Right lobe of liver (tissue), 6 donors: ENCODE results near the gene TBX1. TPM values are rescaled to one million over a fixed set of nuclear protein-coding genes. Genes with fewer than 3 reads are reported as not detected.

Source experiments
- ATAC-seq, 4 donors: fragments of 200-7000 bp; cut with Tn5 transposase; one replicate each; pipeline ENCODE4 v1.9.1; 2020; ENCODE audit warnings: mild to moderate bottlenecking in 4 of 4, moderate library complexity in 4 of 4
- DNase-seq, 3 donors: peaks; one replicate each; pipeline ENCODE4 v3.0.0-alpha.2; 2020
- H3K27ac ChIP-seq, 3 donors: fragments of 200-600 bp; one replicate each; pipeline ENCODE4 v1.8.0; 2022
- H3K27me3 ChIP-seq, 2 donors: fragments of 200-600 bp; one replicate each; pipeline ENCODE4 v1.8.0; 2022
- H3K36me3 ChIP-seq, 4 donors: fragments of 200-600 bp; sonication (generic) in 1 of 4; one replicate each; pipeline versions ENCODE4 v1.5.1 to v1.8.0; 2017 to 2022; ENCODE audit warnings: control low read depth in 1 of 4
- H3K4me1 ChIP-seq, 4 donors: fragments of 200-600 bp; sonication (generic) in 1 of 4; one replicate each; pipeline versions ENCODE4 v1.5.1 to v1.8.0; 2017 to 2022; ENCODE audit warnings: control low read depth in 1 of 4
- H3K4me3 ChIP-seq, 3 donors: fragments of 200-600 bp; one replicate each; pipeline ENCODE4 v1.8.0; 2022
- H3K9me3 ChIP-seq, 4 donors: fragments of 200-600 bp; sonication (generic) in 1 of 4; one replicate each; pipeline versions ENCODE4 v1.5.1 to v1.8.0; 2017 to 2022; ENCODE audit warnings: control low read depth in 1 of 4
- CTCF ChIP-seq, 4 donors: fragments of 200-600 bp in 3 of 4; fragments of 450-650 bp in 1 of 4; IDR thresholded peaks; one replicate each; pipeline versions ENCODE4 v1.5.1 to v1.8.0; 2016 to 2022; ENCODE audit warnings: antibody characterized with exemption in 4 of 4, mild to moderate bottlenecking in 2 of 4
- POLR2A ChIP-seq: fragments of 450-650 bp; IDR thresholded peaks from one replicate; pipeline ENCODE4 v1.6.1; 2017; ENCODE audit warnings: antibody characterized with exemption, mild to moderate bottlenecking
- WGBS: methylation state at CpG from one replicate; pipeline ENCODE4 v1.1.6; 2018; ENCODE audit warnings: low coverage, low lambda C conversion rate; ENCODE audit not compliant: insufficient coverage; ENCODE audit errors: missing lambda C conversion rate; 5-methylcytosine and 5-hydroxymethylcytosine counted together
- intact Hi-C, 2 donors: fragments of 100-400 bp; cut with DNase I; formaldehyde crosslinking; loops; one replicate each; pipeline versions ENCODE4 v1.11.2 to v1.14.1; 2022
- total RNA-seq, 6 experiments: library from RNA; depleted of rRNA in 2 of 6; stranded (reverse); fragments of >200 nt in 2 of 6; fragmentation: NEBNext Ultra II Directional in 3 of 6; extraction: Animal tissue kit (Norgen Biotek cat#: 25700) in 3 of 6; gene quantifications; one replicate each; pipeline versions ENCODE4 v1.1.0 to v1.2.4, GENCODE V29; 2016 to 2023
- donor health status: DM: no; HTN: yes; CAD: no.
- donor health status: DM: no; HTN: no; CAD: no.
- donor health status: DM: no; HTN: no; CAD: no.
- donor health status: DM: no; HTN: yes; CAD: no.
- donor health status: DM: no; HTN: yes; CAD: no.

TBX1 gene
- total RNA-seq, 6 experiments from 2014 or later = 0.24 to 0.37 (median 0.30) TPM; not detected in 2

GRCh38 chr22:19779011-19779421 is 18.4 kb downstream of the TBX1 start:
- intact Hi-C loops = no loop called here
- 90% methylated on average over 6 of the region's 10 CpGs for WGBS
- TF ChIP-seq CTCF (IDR thresholded peaks at IDR 0.05) (no peak), POLR2A (no peak)
- no peaks in the 10 kb centered on the region for H3K4me1 ChIP-seq
- ATAC-seq = no peak
- no peak for DNase-seq
- H3K27me3 ChIP-seq = no peaks in the 10 kb centered on the region
- no peak overlapping the region for H3K27ac ChIP-seq
- no peaks in the 10 kb centered on the region for H3K36me3 ChIP-seq
- H3K4me3 ChIP-seq = no peak overlapping the region
- H3K9me3 ChIP-seq = no peaks in the 10 kb centered on the region

GRCh38 chr22:19779685-19780268 is 19.2 kb downstream of the TBX1 start:
- H3K4me1 ChIP-seq = no peaks in the 10 kb centered on the region

GRCh38 chr22:19782533-19782932 is 22.0 kb downstream of the TBX1 start:
- H3K36me3 ChIP-seq = no peaks in the 10 kb centered on the region
- H3K4me3 ChIP-seq = no peak overlapping the region
- DNase-seq (no peak), ATAC-seq (no peak)
- no peak overlapping the region for H3K27ac ChIP-seq
- H3K9me3 ChIP-seq = no peaks in the 10 kb centered on the region
- no peak for TF ChIP-seq CTCF (IDR thresholded peaks at IDR 0.05)
- TF ChIP-seq POLR2A = no peak
- 100% methylated on average over 1 of the region's 1 CpG for WGBS
- H3K4me1 ChIP-seq = no peaks in the 10 kb centered on the region
- intact Hi-C loops = loop anchor here in 1 of 2 donors (10.0 kb wide), 1 partner anchor 112 kb away; no protein-coding TSS in a partner anchor
- H3K27me3 ChIP-seq = no peaks in the 10 kb centered on the region

More at GRCh38 chr22:19779685-19780268, 19.2 kb downstream of the TBX1 start:
- no peak for TF ChIP-seq CTCF (IDR thresholded peaks at IDR 0.05)
- TF ChIP-seq POLR2A = no peak
- intact Hi-C loops = loop anchor here in 1 of 2 donors (10.0 kb wide), 1 partner anchor 115 kb away; no protein-coding TSS in a partner anchor
- ATAC-seq (no peak), DNase-seq (no peak)
- Histone ChIP-seq H3K27ac (no peak overlapping the region), H3K4me3 (no peak overlapping the region), H3K9me3 (no peaks in the 10 kb centered on the region), H3K27me3 (no peaks in the 10 kb centered on the region), H3K36me3 (no peaks in the 10 kb centered on the region)
- 77% methylated on average over 13 of the region's 13 CpGs for WGBS

- ATAC-seq (no peak), DNase-seq (no peak)
- Histone ChIP-seq H3K4me3 (no peak overlapping the region), H3K27ac (no peak overlapping the region), H3K9me3 (no peaks in the 10 kb centered on the region), H3K36me3 (no peaks in the 10 kb centered on the region), H3K27me3 (no peaks in the 10 kb centered on the region), H3K4me1 (no peaks in the 10 kb centered on the region)
- TF ChIP-seq POLR2A (no peak), CTCF (IDR thresholded peaks at IDR 0.05) (no peak)
- WGBS = 75% methylated on average over 4 of the region's 24 CpGs
- intact Hi-C loops = loop anchor here in 1 of 2 donors (10.0 kb wide), 1 partner anchor 111 kb away; no protein-coding TSS in a partner anchor
Observed at GRCh38 chr22:19783586-19784383, 23.2 kb downstream of the TBX1 start.
